ENCODE data around the gene COL15A1. TPM values are rescaled to one million over a fixed set of nuclear protein-coding genes. Genes with fewer than 3 reads are reported as not detected.

Gene COL15A1
- total RNA-seq, 4 donors from 2014 or later: 4.0 to 7.8 (median 6.8) TPM

GRCh38 chr9:98967257-98967656 is 23.6 kb downstream of the COL15A1 start:
- no peaks in the 10 kb centered on the region for H3K27me3 ChIP-seq
- no peak for DNase-seq
- peaks cover 0 to 13% of the 10 kb centered on the region in 2 donors for H3K4me1 ChIP-seq
- no peaks in the 10 kb centered on the region for H3K36me3 ChIP-seq
- ATAC-seq: no peak
- no peak for TF ChIP-seq CTCF (IDR thresholded peaks at IDR 0.05 in 4 of 5, conservative IDR thresholded peaks at IDR 0.05 in 1 of 5)
- no peak for TF ChIP-seq POLR2A (IDR thresholded peaks at IDR 0.05)
- no peak overlapping the region for H3K27ac ChIP-seq
- no peaks in the 10 kb centered on the region for H3K9me3 ChIP-seq
- in situ Hi-C loops (cut with MboI; ENCODE audit: low sequenced_read_pairs in 4 of 4) (no loop called here), intact Hi-C loops (cut with DNase I; ENCODE audit: low total_unique reads) (no loop called here)
- no peak overlapping the region for H3K4me3 ChIP-seq

- no peak for ATAC-seq
- DNase-seq: no peak
- Histone ChIP-seq H3K27me3 (peaks cover 0 to 3% (median 0%) of the 10 kb centered on the region in 3 donors), H3K36me3 (no peaks in the 10 kb centered on the region), H3K4me3 (no peak overlapping the region), H3K27ac (no peak overlapping the region), H3K9me3 (no peaks in the 10 kb centered on the region), H3K4me1 (peaks cover 0 to 10% of the 10 kb centered on the region in 2 donors)
- in situ Hi-C loops (cut with MboI; ENCODE audit: low sequenced_read_pairs in 4 of 4): no loop called here
- TF ChIP-seq POLR2A (IDR thresholded peaks at IDR 0.05): no peak
- no peak for TF ChIP-seq CTCF (IDR thresholded peaks at IDR 0.05 in 4 of 5, conservative IDR thresholded peaks at IDR 0.05 in 1 of 5)
- intact Hi-C loops (cut with DNase I; ENCODE audit: low total_unique reads): no loop called here
Observed at GRCh38 chr9:98967680-98968079, 24.0 kb downstream of the COL15A1 start.

- peak overlapping the region in 1 of 4 donors; percentile 18 for H3K27ac ChIP-seq
- H3K9me3 ChIP-seq: no peaks in the 10 kb centered on the region
- no peaks in the 10 kb centered on the region for H3K36me3 ChIP-seq
- in situ Hi-C loops (cut with MboI; ENCODE audit: low sequenced_read_pairs in 4 of 4) (no loop called here), intact Hi-C loops (cut with DNase I; ENCODE audit: low total_unique reads) (no loop called here)
- TF ChIP-seq POLR2A (IDR thresholded peaks at IDR 0.05) (no peak), CTCF (IDR thresholded peaks at IDR 0.05 in 4 of 5, conservative IDR thresholded peaks at IDR 0.05 in 1 of 5) (no peak)
- H3K4me3 ChIP-seq: no peak overlapping the region
- H3K4me1 ChIP-seq: peaks cover under 1 to 10% of the 10 kb centered on the region in 2 donors
- peaks cover 0 to 3% (median 0%) of the 10 kb centered on the region in 3 donors for H3K27me3 ChIP-seq
- DNase-seq (no peak), ATAC-seq (no peak)
Observed at GRCh38 chr9:98968601-98969337, 25.1 kb downstream of the COL15A1 start.

DNA sequence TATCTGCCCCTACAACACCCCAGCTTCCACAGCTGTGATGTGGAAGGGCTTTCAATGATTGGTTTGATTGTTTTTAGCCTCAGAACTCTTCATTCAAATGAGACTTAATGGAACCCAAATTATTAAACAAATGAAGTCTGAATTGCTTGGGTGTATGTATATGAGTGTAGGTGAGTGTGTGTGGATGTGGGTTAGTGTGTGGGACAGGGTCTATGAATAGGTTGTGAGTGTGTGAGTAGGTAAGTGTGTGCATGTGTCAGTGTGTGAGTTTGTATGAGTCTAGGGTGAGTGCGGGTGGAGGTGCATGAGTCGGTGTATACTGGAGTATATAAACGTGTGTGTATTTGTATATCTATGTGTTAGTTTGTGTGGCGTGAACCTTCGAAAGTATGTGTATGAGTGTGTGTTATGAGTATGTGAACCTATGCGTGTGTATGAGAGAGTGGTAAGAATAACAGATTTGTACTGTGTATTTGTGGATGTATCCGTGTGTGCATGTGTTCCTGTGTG is 26.9 kb downstream of the COL15A1 start:
- in situ Hi-C loops (cut with MboI; ENCODE audit: low sequenced_read_pairs in 4 of 4): no loop called here
- ATAC-seq (no peak), DNase-seq (no peak)
- TF ChIP-seq CTCF (IDR thresholded peaks at IDR 0.05 in 4 of 5, conservative IDR thresholded peaks at IDR 0.05 in 1 of 5) (no peak), POLR2A (IDR thresholded peaks at IDR 0.05) (no peak)
- Histone ChIP-seq H3K4me1 (peaks cover 16 to 26% of the 10 kb centered on the region in 2 donors), H3K4me3 (no peak overlapping the region), H3K27ac (peak overlapping the region; percentile 39 to 74 (median 60)), H3K9me3 (no peaks in the 10 kb centered on the region), H3K27me3 (peaks cover 0 to 3% (median 0%) of the 10 kb centered on the region in 3 donors), H3K36me3 (no peaks in the 10 kb centered on the region)
- intact Hi-C loops (cut with DNase I; ENCODE audit: low total_unique reads): no loop called here

All from gastrocnemius medialis (tissue), 4 donors.